AG20443 (cell line): ENCODE results near the gene ATP6AP1.

Experiments used
- DNase-seq: peaks from one replicate; pipeline ENCODE4 v3.0.0; 2012; ENCODE audit warnings: low spot score, mixed read lengths

The ATP6AP1 gene

DNA sequence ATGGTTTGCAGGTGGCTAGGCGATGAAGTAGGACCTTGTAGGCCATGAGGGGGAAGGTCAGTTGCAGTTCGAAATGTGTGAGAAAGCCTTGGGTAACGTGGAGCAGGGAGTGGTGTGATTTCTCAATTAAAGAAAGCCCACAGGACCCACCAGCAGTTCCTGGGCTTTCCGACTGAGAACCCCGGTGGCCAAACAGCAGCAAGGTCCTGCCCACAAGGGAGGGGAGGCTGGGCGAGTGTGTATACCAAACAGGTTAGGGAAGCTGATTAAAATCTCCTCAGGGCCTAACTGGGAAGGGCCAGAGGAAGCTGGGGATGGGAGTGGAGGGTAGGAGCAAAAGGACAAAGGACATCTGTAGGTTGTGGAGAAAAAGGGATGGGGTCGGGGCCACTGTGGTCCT, 2.4 kb downstream of the ATP6AP1 start:
- DNase-seq = no peak

DNA sequence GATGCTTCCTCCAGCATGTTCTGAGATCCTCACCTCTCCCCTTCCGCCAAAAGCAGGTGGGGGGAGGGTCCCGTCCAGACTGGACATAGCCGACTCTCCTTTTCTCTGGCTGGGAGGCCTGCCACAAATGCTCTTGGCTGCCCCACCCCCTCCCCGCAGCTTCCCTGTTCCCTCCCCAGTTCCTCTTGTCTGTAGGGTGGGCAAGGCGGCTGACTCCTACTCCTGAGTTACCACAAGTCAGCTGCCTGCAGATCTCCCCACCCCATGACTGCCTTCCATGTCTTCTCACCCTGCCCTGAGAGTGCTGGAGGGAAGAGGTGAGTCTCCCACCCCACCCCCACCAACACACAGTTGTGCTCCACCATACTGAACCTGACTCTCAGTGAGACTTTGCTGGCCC, 2.9 kb downstream of the ATP6AP1 start:
- DNase-seq = no peak

DNA sequence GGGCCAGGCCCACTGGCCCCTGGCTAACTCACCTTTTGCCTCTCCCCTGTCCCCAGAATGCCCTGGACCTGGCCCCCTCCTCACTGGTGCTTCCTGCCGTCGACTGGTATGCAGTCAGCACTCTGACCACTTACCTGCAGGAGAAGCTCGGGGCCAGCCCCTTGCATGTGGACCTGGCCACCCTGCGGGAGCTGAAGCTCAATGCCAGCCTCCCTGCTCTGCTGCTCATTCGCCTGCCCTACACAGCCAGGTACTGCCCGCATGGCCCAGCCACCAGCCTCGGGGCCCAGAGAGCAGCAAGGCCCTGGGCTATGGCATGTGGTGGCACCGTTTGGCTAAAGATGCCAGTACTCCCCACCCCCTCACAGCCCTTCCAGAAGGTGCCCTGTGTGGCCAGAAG, 3.7 kb downstream of the ATP6AP1 start:
- no peak for DNase-seq

DNA sequence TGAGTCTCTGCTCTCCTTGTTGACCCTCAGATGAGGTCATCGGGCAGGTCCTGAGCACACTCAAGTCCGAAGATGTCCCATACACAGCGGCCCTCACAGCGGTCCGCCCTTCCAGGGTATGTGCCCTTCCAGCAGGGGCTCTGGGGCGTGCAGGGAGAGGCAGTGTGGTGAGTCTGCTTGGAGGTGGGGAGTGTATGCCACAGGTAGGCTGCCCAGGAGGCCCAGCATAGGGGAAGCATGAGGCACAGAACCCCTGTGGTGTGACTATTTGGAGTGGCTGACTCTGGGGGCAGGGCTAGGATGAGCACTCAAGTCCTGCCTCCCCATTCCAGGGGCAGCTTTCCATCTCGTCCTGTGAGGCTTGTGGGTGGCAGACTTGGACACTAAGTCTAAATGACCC, 5.1 kb downstream of the ATP6AP1 start:
- no peak for DNase-seq

DNA sequence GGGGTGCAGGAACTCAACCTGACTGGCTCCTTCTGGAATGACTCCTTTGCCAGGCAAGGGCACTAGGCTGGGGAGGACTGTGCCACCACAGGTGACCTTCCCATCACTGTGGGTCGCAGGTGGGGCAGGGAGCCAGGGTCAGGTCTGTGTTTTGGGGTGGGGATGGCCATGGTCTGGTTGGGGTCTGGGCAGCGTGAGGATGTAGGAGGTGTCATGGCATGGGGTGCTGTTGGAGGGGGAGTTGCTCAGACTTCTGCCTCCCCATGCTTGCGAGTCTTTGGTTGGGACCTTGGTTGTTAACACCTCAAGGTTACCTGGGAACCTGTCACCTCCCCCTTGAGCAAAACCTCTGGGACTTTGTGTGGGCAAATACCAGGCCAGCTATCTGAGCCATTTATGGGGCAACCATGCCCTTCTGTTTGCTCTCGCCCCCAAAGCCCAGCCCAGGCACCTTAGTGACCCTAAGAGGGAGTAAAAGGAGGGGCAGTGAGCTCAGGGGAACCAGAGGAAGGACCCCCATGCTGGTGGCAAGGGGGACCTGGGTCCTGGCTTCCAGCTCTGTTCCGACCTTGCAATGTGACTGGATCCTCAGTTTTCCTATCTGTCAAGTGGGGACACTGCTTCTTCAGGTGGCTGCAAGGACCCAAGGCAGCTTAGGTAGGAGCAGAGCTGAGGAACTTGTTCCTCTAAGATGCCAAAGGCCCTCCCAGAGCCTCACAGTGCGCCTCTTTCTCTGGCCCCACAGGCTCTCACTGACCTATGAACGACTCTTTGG, 6.1 kb downstream of the ATP6AP1 start:
- no peak for DNase-seq

DNA sequence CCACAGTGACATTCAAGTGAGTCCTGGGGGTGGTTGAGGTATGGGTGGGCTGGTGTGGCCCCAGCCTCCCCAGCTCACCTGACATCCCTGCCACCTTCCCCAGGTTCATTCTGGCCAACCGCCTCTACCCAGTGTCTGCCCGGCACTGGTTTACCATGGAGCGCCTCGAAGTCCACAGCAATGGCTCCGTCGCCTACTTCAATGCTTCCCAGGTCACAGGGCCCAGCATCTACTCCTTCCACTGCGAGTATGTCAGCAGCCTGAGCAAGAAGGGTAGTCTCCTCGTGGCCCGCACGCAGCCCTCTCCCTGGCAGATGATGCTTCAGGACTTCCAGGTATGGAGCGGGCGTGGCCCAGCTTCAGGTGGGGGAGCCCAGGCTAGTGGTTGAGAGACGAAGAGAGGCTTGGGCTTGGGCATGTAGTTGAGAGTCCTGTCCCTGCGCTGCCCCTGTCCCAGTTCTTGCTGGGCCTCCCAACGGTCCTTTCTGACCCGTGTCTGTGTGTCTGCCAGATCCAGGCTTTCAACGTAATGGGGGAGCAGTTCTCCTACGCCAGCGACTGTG, 6.8 kb downstream of the ATP6AP1 start:
- DNase-seq = no peak

DNA sequence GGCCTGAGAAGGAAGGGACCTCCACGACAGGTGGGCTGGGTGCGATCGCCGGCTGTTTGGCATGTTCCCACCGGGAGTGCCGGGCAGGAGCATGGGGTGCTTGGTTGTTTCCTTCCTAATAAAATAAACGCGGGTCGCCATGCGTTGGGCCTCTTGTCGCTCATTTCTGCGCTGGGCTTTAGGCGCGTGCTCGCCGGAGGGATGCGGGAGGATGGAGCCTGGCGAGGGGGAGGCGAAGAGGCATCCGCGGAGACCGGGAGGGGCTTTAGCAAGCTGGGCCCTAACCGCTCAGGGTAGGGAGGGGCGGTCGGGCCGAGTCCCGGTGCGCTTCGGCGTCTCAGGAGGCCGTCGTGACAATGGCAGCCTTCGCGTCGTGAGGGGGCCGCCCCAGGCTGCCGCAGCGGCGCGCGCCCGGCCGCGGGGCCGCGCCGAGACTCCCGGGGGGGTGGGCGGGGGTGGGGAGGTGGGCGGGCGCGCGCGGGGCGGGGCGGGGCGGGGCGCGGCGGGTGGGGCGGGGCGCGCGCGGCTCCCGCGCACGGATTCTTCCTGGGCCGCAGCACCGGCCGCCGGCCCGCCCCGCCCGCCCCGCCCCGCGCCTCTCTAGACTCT, 8.0 kb downstream of the ATP6AP1 start:
- DNase-seq = peak; percentile 84

DNA sequence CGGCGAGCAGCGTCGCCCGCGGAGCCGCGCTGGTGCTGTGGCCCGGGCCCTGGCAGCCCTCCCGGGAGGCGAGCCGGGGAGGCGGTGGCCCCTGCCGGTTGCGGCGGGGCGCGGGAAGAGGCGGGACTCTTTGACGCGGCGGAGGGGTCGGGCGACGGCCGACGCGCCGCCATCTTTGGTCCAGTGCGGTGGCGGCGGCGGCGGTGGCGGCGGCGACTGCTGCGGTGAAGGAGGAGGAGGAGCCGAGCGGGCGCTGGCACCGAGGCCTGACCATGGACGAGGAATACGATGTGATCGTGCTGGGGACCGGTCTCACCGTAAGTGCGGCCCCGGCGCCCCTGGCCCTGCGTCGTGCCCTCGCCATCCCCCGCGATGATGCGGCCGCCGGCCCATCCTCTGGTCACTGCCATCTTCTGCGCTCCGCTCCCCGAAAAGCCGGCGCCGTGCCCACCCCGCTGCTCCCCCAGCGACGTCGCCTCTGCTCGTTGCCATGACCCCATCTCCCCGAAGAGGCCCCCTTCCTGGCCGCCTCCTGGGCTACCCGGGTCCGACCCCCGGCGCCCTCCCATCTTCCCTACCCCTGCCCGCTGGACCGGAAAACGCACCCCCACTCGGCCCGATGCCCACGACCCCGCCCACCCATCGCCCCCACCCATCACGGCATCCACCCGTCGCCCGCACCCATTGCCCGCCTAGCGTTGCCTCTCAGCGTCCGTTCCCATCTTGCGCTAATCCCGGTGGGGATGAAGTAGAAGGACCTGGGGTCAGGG, 8.7 kb downstream of the ATP6AP1 start, which contains the start of gene GDI1:
Gene GDI1 (plus strand): TSS at position 172 of the 770 bp plus-strand sequence. CDS start 101 bp downstream, at position 273.
- DNase-seq = peak; percentile 65

DNA sequence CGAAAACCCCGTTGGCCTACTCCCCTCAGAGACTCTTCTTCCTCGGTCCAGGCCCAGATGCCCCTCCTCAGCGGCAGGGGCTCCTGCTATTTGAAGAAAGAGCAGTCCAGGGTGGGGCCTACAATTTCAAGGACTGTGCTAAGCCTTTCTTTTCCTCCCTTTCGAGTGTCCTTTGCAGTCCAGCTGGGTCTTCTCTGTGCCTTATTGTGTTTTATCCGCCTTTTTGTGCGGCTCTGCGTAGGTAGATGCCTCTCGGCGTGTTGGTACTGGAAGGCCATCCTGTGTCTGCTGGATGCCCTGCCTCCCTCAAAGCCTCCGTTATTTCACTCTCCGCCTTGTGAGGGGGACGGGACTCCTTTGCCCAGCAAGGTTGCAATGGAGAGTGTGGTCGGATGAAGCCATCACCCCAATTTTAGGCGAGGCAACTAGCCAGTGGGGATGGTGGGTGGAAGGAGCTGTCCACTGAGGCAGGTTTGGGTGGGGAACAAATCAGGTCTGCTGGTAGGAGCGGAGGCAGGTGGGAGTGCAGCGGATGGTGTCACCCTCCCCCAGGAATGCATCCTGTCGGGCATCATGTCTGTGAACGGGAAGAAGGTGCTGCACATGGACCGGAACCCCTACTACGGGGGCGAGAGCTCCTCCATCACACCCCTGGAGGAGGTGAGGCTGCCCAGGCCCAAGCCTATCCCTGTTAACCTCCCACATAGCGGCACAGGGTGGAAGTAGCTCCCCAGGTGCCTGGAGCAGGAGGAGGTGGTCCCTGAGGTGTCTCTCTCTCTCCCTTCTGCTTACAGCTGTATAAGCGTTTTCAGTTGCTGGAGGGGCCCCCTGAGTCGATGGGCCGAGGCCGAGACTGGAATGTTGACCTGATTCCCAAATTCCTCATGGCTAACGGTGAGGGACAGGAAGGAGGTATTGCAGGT, 9.8 kb downstream of the ATP6AP1 start:
- no peak for DNase-seq

DNA sequence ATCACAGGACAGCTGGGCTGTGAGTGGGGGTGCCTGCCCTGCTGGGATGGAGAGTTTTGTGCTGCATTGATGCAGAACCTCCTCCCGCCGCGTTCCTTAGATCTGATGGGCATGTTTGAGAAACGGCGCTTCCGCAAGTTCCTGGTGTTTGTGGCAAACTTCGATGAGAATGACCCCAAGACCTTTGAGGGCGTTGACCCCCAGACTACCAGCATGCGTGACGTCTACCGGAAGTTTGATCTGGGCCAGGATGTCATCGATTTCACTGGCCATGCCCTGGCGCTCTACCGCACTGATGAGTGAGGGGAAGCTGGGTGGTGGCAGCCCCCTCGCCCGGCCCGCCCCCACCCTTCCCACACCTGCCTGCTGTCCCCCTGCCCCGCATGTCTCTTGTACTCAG, 11.4 kb downstream of the ATP6AP1 start:
- no peak for DNase-seq

DNA sequence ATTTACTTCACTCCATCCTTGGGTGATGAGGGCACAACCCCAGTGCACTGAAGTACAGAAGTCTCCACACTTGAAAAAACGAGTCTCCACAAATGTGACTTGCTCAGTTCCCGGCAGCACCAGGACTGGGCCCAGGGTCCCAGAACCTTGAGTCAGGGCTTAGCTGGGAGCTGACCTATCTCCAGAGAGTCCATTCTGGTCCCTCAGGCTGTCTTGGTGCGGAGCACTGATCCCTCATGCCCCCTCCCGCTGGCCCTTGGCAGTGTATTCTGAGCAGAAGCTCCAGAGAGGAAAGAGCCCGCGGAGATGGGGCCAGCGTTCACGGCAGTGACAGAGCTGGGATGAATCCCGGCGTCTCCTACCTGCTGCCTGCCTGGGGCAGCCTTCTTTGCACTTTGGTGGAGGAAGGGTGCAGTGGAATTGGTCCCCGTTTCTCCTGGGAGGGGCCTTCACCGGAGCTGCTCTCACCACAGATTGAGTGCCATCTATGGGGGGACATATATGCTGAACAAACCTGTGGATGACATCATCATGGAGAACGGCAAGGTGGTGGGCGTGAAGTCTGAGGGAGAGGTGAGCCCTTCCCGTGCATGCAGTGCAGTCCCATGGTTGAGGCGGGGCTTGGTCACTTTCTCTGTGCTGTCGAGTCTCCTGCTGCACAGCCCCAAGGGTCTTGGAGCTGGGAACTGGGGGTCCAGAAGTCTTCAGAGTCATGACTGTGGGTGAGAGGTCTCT, 12.3 kb downstream of the ATP6AP1 start:
- no peak for DNase-seq

DNA sequence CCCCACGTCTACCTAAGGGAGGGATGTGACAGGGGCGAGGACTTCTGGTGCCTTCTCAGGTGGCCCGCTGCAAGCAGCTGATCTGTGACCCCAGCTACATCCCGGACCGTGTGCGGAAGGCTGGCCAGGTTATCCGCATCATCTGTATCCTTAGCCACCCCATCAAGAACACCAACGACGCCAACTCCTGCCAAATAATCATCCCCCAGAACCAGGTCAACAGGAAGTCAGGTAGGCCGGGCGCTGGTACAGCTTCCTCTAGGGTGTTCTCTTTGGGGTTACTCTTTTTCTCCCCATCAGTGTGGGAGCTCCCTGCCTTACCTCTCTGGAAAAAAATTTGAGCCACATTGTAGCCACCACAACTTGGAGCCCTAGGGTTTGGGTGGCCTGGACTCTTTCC, 13.1 kb downstream of the ATP6AP1 start:
- DNase-seq = no peak

DNA sequence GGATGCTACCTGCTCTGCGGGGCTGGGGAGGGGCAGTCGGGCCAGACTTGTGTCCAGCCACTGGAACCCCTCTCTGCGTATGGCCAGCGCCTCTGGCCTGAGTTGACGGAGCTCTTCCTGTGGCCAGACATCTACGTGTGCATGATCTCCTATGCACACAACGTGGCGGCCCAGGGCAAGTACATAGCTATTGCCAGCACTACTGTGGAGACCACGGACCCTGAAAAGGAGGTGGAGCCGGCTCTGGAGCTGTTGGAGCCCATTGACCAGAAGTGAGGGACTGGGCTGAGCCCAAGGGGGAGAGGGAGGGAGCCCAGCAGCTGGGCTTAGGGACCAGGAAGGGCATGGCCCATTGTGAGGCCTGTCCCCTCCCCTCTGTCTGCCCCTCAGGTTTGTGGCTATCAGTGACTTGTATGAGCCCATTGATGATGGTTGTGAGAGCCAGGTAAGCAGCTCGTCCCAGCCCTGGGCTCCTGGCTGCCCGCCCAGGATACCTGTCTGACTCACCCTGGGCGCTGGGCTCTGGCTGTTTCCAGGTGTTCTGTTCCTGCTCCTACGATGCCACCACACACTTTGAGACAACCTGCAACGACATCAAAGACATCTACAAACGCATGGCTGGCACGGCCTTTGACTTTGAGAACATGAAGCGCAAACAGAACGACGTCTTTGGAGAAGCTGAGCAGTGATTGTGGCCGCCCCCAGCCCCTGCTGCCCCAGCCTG, 13.7 kb downstream of the ATP6AP1 start:
- no peak for DNase-seq

DNA sequence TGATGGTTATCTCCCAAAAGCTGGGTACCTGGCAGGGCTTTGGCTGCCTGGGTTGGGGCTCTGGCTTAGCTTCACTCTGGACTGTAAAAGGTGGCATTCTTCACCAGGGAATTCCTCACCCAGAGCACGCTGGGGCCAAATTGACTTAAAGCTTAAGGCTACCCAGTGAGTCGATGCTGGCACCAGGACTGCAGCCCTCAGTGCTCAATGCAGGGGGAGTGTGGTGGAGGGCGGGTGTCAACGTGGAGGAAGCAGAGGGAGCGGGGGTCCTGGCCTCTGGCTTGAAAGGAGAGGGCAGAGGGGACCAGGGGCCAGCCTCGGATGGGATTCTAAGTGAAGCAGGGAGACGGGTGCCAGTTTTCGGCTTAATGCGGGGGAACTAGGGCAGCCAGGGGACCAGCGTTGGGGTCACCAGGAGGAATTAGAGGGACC, 15.0 kb downstream of the ATP6AP1 start:
- DNase-seq = peak; percentile 12

DNA sequence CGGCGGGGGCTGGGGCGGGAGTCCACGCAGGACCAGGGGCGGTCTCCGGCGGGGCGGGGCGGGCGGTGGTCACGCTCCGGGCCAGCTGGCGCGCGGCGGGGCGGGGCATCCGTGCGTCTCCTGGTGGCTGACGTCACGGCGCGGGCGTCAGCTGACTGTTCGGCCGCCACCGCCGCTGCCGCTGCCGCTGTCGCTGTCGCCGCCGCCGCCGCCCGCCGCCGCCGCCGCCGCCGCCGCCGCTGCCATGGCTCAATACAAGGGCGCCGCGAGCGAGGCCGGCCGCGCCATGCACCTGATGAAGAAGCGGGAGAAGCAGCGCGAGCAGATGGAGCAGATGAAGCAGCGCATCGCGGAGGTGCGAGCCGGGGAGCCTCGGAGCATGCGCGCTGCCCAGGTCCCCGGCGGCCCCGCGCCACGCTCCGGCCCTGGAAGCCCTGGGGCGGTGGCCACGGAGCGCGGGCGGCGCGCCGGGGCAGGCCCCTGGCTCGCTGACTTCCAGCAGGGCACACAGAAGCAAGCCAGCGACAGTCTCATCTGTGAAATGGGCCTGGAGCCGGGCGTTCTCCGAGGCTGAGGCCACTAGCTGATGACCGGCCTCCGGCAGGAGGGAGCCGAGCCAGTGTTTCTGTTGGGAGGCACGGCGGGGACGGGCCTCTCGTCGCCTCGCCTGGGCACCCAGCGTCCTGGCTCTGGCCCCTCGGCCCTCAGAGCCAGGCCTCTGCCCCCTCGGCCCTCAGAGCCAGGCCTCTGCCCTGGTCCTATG, 15.7 kb downstream of the ATP6AP1 start, which contains the start of gene FAM50A:
Gene FAM50A (plus strand): TSS at position 150 of the 763 bp plus-strand sequence. CDS start 95 bp downstream, at position 245.
- DNase-seq = peak; percentile 92

DNA sequence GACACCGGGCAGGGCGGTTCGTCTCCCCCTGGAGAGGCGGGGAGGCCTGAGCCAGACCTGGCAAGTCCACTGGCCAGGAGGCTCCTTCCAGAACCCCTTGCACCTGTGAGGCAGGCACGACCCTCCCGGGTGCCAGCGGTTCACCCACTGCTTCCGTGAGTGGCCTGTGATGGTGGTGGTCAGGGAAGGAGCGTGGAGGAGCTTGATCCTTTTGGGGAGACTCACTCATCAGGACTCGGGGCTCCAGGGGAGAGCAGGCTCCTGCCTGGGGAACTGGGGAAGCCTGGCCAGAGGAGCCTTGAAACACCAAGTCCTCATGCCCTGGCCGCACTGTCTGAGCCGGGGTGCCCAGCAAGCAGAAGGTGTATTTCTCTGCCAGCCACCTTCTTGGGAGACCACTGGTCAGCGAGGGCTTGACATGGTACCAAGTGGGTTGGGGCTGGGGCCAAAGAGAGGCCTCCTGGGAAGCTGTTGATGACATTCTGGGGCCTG, 16.3 kb downstream of the ATP6AP1 start:
- no peak for DNase-seq

DNA sequence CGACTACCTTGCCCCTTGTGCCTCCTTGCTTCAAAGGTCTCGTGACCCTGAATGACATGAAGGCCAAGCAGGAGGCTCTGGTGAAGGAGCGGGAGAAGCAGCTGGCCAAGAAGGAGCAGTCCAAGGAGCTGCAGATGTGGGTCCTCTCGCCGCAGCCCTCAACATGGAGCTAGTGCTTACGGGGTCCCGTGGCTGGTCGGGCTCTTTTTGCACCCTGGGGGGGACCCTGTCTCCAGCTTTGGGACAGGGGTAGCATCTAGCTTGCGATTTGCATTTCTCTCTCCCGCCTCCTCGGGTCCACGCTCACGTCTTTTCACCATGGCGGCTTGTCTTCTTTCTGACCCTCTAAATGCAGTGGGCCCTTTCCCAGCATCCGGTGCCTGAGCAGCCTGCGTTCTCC, 17.3 kb downstream of the ATP6AP1 start:
- no peak for DNase-seq

DNA sequence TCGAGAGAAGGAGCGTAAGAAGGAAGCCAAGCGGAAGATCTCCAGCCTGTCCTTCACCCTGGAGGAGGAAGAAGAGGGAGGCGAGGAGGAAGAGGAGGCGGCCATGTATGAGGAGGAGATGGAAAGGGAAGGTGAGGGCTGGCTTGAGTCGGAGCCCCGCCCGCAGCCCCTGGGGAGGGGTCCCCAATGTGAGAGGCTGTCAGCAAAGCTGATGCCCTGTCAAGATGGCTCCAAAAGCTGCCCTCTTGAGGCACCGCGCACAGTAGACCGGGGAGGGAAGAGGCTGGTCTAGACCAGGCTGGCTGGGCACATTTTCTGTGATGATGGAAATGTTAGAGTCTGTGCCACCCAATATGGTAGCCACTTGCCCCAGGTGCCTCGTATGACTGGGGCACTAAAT, 18.0 kb downstream of the ATP6AP1 start:
- no peak for DNase-seq

DNA sequence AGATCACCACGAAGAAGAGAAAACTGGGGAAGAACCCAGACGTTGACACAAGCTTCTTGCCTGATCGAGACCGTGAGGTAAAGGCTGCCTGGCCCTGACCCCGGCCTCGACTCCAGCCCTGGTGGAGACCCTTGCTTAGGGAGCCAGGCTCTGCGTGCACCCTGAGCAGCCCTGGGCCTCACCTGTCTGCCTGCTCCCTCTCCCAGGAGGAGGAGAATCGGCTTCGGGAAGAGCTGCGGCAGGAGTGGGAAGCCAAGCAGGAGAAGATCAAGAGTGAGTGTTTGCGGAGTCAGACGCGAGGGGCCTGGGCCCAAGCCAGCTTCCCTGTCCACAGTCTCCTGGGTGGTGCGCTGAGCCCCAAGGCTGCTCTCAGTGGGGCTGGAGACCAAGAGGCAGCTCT, 20.0 kb downstream of the ATP6AP1 start:
- DNase-seq = no peak
